ENCODE data around the gene CRYGB.
"Not testable (repeated sequence)": the region's sequence is repeated elsewhere in the genome, so short reads cannot be mapped to it uniquely, and the experiment has no call there.

Gene CRYGB

DNA sequence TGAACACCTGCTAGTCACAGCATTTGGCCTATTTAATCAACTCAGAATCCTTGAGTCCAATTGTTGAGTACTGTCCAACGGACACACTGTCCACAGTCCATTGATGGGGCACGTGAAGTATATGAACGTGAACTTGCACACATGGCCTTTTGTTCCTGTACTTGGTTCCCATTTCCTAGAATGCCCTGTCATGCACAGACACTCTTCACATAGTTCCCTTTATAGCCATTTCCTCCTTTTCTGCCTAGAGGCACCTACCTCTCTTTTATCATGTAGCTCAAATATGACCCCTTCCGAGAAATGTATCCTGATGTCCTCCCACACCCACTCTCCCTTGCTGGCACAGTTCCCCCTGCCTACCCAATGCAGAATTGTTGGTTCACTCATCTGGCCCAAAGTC, 26.2 kb upstream of the CRYGB start:
- H3K27ac Mint-ChIP-seq: no peak overlapping the region
- no peak overlapping the region for H3K4me3 Mint-ChIP-seq
- H3K4me1 Mint-ChIP-seq (ENCODE audit: low read depth): peaks cover 3% of the 10 kb centered on the region
- H3K27me3 Mint-ChIP-seq: peaks cover 7% of the 10 kb centered on the region
- no peaks in the 10 kb centered on the region for H3K9me3 Mint-ChIP-seq (ENCODE audit: low read depth)
- no peaks in the 10 kb centered on the region for H3K36me3 Mint-ChIP-seq

DNA sequence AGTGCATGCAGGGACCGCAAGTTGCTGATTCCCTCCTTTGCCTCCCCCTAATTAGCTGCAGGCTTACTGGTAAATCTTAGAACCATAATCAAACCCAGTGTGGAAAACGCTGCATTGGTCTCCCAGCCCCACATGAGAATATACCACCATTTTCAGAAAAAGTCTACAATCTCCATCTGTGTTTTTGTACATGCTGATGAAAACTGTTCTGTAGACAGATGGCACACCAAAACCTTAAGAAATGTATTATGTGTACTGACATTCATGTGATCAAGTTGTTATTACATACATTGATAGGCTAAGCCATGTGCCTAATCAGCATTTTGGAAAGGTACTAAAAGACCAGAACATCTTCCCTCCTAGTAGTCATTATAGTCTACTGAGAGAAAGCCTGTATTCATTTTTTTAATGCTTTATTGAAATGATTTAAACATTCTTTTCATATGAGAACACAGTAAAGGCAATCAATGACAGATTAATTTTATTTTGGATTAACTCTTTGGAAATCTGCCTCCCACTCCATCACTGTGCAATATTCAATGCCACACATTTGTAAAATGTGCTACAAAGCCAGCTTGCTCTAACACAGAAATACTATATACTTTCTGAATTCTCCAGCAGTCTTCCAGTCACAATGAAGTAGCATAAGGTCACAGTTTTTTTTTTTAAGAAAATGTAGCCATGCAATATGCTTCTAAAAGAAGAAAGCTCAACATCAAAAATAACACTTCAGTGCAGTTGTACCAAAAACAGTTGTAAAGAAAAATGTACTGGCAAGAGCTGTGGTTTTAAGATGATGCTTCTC, 19.2 kb upstream of the CRYGB start:
- no peaks in the 10 kb centered on the region for H3K9me3 Mint-ChIP-seq (ENCODE audit: low read depth)
- no peaks in the 10 kb centered on the region for H3K36me3 Mint-ChIP-seq
- no peak overlapping the region for H3K27ac Mint-ChIP-seq
- H3K4me3 Mint-ChIP-seq: no peak overlapping the region
- no peaks in the 10 kb centered on the region for H3K4me1 Mint-ChIP-seq (ENCODE audit: low read depth)
- peaks cover 2% of the 10 kb centered on the region for H3K27me3 Mint-ChIP-seq

DNA sequence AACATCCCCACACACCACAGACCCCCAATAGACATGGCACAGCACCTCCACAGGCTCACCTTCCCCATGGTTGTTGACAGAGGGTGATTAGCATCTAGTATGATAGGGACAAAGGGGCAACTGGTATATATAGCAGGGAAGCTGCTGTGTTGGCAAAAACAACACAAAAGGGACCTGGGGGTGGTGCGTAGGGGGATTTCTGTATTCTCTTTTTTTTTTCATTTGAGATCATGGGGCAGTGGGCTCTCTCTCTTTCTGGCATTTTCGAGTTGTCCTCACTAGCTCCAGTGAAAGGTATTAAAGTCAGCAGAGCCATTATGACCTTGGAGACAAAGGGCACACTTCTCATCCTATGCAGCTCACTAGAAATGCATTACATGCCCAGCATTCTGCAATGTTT, 17.5 kb upstream of the CRYGB start, which contains the start of gene CRYGA:
Gene CRYGA (minus strand): TSS at position 101 of the 400 bp plus-strand sequence. CDS start 33 bp downstream, at position 68.
- Mint-ChIP-seq H3K4me1 (ENCODE audit: low read depth) (no peaks in the 10 kb centered on the region), H3K4me3 (no peak within 1 kb of the TSS), H3K27ac (no peak within 1 kb of the TSS), H3K27me3 (no peaks in the 10 kb centered on the region), H3K9me3 (ENCODE audit: low read depth) (no peaks in the 10 kb centered on the region), H3K36me3 (no peaks in the 10 kb centered on the region)

DNA sequence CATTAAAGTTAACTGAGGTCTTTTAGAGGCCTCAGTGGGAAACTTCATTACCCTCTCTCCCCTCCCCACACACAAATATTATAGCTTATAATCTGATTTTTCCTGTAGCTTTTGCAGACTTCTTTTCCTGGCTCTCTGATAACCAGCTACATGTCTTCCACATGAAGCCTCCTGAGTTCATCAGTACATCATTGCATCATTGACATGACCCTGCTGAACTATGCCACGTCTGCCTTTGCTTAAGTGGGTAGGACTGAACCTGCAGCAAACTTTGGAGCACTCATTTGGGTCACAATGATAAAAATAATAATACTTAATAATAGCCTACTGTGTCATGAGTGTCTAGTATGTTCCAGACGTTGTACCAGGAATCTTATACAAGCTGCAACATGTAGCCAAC, 10.5 kb upstream of the CRYGB start:
- H3K4me3 Mint-ChIP-seq: no peak overlapping the region
- H3K27me3 Mint-ChIP-seq: no peaks in the 10 kb centered on the region
- no peaks in the 10 kb centered on the region for H3K4me1 Mint-ChIP-seq (ENCODE audit: low read depth)
- H3K36me3 Mint-ChIP-seq: no peaks in the 10 kb centered on the region
- H3K9me3 Mint-ChIP-seq (ENCODE audit: low read depth): no peaks in the 10 kb centered on the region
- H3K27ac Mint-ChIP-seq: no peak overlapping the region

DNA sequence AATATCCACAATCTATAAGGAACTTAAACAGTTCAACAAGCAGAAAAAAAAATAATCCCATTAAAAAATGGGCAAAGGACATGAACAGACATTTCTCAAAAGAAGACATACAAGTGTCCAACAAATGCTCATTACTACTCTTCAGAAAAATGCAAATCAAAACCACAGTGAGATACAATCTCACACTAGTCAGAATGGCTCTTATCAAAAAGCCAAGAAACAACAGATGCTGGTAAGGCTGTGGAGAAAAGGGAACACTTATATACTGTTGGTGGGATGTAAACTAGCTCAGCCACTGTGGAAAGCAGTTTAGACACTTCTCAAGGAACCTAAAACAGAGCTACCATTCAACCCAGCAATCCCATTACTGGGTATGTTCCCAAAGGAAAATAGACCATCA, 7.2 kb upstream of the CRYGB start:
- Mint-ChIP-seq H3K4me3 (no peak overlapping the region), H3K4me1 (ENCODE audit: low read depth) (no peaks in the 10 kb centered on the region), H3K27me3 (peaks cover 4% of the 10 kb centered on the region), H3K9me3 (ENCODE audit: low read depth) (no peaks in the 10 kb centered on the region), H3K36me3 (no peaks in the 10 kb centered on the region), H3K27ac (no peak overlapping the region)

DNA sequence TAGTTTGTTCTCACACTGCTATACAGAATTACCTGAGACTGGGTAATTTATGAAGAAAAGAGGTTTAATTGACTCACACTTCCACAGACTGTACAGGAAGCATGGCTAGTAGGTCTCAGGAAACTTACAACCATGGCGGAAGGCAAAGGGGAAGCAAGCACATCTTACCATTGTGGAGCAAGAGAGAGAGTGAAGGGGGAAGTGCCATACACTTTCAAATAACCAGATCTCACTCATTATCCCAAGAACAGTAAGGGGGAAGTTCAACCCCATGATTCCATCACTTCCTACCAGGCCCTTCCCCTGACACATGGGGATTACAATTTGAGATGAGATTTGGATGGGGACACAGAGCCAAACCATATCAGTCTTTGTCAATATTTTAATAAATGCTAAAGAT, 5.0 kb upstream of the CRYGB start:
- peaks cover 4% of the 10 kb centered on the region for H3K27me3 Mint-ChIP-seq
- no peaks in the 10 kb centered on the region for H3K9me3 Mint-ChIP-seq (ENCODE audit: low read depth)
- H3K4me3 Mint-ChIP-seq: no peak overlapping the region
- H3K36me3 Mint-ChIP-seq: no peaks in the 10 kb centered on the region
- no peaks in the 10 kb centered on the region for H3K4me1 Mint-ChIP-seq (ENCODE audit: low read depth)
- H3K27ac Mint-ChIP-seq: no peak overlapping the region

DNA sequence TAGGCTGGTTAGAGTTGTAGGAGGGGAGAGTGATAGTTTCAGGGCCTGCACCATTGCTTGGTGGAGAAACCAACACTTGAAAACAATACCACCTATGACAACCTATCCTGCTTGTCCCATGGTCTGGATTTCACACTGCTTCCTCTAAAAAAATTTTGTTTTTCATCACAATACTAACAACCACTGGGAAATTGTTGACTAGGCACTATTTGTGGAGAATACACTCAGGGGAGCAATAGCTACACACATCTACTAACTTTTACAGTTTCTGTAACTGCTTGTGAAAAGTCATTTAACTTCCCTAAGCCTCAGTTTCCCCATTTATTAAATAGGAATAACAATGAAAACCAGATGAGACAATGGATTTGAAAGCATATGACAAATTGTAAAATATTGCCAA, 4.1 kb upstream of the CRYGB start:
- Mint-ChIP-seq H3K9me3 (ENCODE audit: low read depth) (no peaks in the 10 kb centered on the region), H3K27ac (no peak overlapping the region), H3K4me3 (no peak overlapping the region), H3K27me3 (peaks cover 4% of the 10 kb centered on the region), H3K4me1 (ENCODE audit: low read depth) (no peaks in the 10 kb centered on the region), H3K36me3 (no peaks in the 10 kb centered on the region)

DNA sequence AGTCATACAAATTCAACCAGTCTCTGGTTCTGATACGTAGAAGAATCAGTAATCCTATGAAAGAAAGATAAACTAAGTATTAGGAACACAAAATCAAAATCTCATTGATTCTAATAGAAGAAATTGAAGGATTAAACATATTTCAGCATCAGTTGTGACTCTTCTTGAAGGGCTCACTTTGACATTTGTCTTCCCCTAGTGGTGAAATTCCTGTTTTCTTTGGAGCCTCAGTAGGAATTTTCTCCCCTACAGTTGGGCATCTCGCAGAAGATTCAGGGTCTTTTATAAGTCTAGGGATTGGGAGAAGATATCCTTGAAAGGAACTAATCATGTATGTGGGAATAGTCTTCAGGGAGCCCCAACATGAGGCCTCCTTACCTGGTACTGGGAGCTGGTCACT, 2.8 kb upstream of the CRYGB start:
- no peak overlapping the region for H3K4me3 Mint-ChIP-seq

DNA sequence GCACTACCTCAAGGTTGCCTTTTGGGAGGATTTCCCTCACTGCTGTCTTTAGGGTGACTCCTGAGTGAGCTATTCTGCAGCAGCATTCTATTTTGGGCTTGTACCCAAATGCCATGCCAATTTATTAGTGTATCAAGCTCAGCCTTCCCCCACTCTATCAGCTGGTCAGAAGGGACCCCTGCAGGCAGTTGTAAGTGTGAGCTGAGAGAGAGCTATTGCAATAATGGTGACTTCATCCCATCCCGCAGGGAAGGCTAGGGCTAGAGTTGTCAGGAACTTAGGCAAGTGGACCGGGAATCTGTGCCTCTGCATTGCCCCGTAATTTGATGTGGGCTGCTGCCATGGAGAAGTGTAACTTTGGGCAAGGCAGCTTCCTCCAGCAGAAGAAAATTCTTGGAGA, 1.8 kb upstream of the CRYGB start:
- Mint-ChIP-seq H3K4me1 (ENCODE audit: low read depth) (no peaks in the 10 kb centered on the region), H3K27me3 (peaks cover 4% of the 10 kb centered on the region), H3K36me3 (no peaks in the 10 kb centered on the region), H3K9me3 (ENCODE audit: low read depth) (no peaks in the 10 kb centered on the region), H3K27ac (no peak overlapping the region), H3K4me3 (no peak overlapping the region)

More for the DNA sequence above, 2.8 kb upstream of the CRYGB start:
- Mint-ChIP-seq H3K27me3 (peaks cover 4% of the 10 kb centered on the region), H3K36me3 (no peaks in the 10 kb centered on the region), H3K27ac (no peak overlapping the region), H3K4me1 (ENCODE audit: low read depth) (no peaks in the 10 kb centered on the region), H3K9me3 (ENCODE audit: low read depth) (no peaks in the 10 kb centered on the region)

DNA sequence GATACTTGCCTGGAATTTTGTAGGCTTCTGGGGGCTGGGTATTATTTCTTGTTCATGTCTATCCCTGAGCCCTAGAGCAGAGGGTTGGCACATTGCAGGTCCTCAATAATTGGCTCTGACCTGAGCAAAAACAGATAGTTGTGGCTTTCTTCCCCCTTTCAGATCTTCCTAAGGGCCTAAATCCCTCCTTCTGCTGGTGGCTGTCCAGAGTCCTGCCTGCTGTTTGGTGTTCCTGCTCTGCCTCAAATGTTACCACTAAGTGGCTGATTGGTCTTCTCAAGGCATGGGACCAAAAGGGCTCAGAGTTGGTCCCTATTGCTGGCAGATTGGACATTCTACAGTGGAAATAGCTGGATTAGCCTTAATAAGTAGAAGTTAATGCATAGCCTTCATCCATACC, 1.1 kb upstream of the CRYGB start:
- no peaks in the 10 kb centered on the region for H3K9me3 Mint-ChIP-seq (ENCODE audit: low read depth)
- no peaks in the 10 kb centered on the region for H3K36me3 Mint-ChIP-seq
- no peak overlapping the region for H3K4me3 Mint-ChIP-seq
- H3K4me1 Mint-ChIP-seq (ENCODE audit: low read depth): no peaks in the 10 kb centered on the region
- peaks cover 4% of the 10 kb centered on the region for H3K27me3 Mint-ChIP-seq
- H3K27ac Mint-ChIP-seq: no peak overlapping the region

DNA sequence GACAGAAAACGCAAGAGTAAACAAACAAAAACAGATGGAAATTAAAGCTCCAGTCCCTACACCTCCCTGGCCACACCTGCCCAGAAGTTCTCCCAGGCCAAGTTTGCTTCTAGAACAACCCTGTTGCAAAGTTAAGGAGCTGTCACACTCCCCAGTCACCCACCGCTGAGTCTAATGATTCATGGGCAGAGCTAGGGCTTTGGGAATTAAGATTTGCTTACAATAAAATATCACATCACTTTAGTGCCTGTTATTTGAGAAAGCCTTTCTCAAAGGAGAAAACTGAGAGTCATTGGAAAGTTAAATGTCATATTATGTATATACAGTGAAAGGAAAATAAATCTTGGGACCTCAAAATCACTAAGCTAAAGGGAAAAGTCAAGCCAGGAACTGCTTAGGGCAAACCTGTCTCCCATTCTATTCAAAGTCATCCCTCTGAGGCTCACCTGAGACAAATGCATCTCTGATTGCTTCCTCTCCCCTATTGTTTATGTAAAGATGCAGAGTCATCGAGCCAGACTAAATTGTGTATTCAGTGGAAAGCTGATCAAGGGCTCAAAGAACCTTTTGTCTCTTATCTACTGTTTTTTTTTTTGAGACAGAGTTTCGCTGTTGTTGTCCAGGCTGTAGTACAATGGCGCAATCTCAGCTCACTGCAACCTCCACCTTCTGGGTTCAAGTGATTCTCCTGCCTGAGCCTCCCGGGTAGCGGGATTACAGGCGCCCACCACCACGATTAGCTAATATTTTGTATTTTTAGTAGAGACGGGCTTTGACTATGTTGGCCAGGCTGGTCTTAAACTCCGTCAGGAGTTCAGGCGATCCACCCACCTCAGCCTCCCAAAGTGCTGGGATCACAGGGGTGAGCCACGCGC, 2.8 kb downstream of the CRYGB start:
- Mint-ChIP-seq H3K4me1 (ENCODE audit: low read depth) (no peaks in the 10 kb centered on the region), H3K4me3 (no peak overlapping the region), H3K27me3 (no peaks in the 10 kb centered on the region), H3K36me3 (peaks cover 2% of the 10 kb centered on the region), H3K9me3 (ENCODE audit: low read depth) (peaks cover under 1% of the 10 kb centered on the region), H3K27ac (no peak overlapping the region)

DNA sequence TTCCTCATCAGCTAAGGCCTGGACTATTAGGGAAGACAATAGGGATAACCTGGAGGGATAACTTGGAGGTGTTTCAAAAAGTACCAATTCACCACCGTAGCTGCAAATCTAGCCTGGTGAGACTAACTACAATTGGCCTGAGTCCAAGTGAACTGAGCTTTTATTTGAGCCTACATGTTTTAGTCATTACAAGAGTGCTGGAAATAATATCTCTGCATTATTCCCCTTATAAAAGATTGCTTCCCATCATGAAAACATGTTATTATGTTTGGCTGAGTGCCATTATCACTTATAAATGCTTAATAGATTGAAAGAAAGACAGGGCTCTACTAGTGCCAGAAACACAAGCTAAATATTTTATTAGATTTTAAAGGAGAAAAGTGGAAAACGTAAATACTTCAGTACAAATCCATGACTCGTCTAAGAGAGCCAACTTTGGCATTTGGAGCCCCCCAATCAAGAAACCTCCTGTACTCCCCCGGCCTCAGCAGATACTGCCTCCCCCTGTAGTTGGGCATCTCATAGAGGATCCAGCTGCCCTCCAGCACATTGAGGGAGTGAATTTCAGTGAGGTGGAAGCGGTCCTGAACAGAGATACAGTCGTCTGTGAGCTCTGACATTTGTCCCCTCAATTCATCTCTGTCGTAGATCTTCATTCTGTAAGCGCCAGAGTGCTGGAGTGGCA, 3.6 kb downstream of the CRYGB start:
- no peaks in the 10 kb centered on the region for H3K4me1 Mint-ChIP-seq (ENCODE audit: low read depth)
- peaks cover 2% of the 10 kb centered on the region for H3K36me3 Mint-ChIP-seq
- H3K27ac Mint-ChIP-seq: no peak overlapping the region
- no peaks in the 10 kb centered on the region for H3K27me3 Mint-ChIP-seq
- peaks cover 4% of the 10 kb centered on the region for H3K9me3 Mint-ChIP-seq (ENCODE audit: low read depth)
- no peak overlapping the region for H3K4me3 Mint-ChIP-seq

DNA sequence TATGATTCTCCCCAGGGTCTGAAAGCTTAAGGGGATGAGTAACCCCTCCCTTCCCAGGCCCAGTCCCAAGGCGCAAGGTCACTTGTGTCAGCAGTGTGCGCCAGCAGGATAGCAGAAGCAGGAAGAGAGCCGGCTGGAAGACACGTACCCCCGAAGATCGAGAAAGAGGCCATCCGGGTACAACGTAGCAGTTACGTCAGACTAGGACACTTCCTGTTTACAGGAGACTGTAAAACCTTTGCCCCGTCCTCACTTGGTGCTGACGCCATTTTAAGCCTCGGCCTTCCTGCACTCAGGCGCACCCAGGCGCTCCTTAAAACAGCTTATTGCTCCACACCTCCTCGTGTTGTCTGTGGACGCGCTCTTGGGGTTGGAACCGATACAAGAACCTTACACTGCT, 6.5 kb downstream of the CRYGB start:
- Mint-ChIP-seq H3K4me1 (ENCODE audit: low read depth) (peaks cover 13% of the 10 kb centered on the region), H3K4me3 (no peak overlapping the region), H3K27me3 (no peaks in the 10 kb centered on the region), H3K27ac (no peak overlapping the region), H3K36me3 (peaks cover 2% of the 10 kb centered on the region), H3K9me3 (ENCODE audit: low read depth) (peaks cover 4% of the 10 kb centered on the region)

DNA sequence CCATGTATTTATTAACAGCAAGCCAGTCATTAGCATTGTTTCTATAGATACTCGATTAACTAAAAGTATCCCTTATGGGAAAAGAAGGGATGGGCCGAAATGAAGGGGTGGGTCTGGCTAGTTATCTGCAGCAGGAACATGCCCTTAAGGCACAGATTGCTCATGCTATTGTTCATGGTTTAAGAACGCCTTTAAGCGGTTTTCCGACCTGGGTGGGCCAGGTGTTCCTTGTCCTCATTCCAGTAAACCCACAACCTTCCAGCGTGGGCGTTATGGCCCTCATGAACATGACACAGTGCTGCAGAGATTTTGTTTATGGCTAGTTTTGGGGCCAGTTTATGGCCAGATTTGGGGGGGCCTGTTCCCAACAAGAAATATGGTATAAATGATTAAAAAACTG, 7.6 kb downstream of the CRYGB start:
- H3K27me3 Mint-ChIP-seq; H3K27ac Mint-ChIP-seq; H3K36me3 Mint-ChIP-seq; H3K4me3 Mint-ChIP-seq; H3K9me3 Mint-ChIP-seq (ENCODE audit: low read depth): not testable (repeated sequence)
- peaks cover 13% of the 10 kb centered on the region for H3K4me1 Mint-ChIP-seq (ENCODE audit: low read depth)

DNA sequence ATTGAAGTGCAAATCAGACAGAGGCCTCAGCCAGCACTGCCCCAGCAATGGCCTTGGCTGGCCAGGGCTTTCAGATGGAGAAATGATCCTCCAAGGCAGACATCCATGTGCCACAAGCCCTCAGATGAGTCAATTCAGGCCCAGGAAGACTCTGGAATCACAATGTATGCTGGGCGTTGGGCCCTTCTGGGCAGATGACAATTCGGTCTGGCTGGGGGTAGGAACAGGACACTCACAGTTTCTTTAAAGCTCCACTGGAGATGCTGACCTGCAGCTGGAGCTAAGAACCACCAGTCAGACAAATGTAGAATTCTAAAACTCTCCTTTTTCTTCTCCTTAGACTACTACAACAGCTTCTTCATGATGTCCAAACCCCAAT, 9.3 kb downstream of the CRYGB start:
- H3K27ac Mint-ChIP-seq: no peak overlapping the region
- peaks cover 13% of the 10 kb centered on the region for H3K4me1 Mint-ChIP-seq (ENCODE audit: low read depth)
- H3K9me3 Mint-ChIP-seq (ENCODE audit: low read depth): peaks cover 4% of the 10 kb centered on the region
- H3K36me3 Mint-ChIP-seq: peaks cover 2% of the 10 kb centered on the region
- H3K27me3 Mint-ChIP-seq: no peaks in the 10 kb centered on the region
- no peak overlapping the region for H3K4me3 Mint-ChIP-seq

Data from activated naive CD8-positive, alpha-beta T cell (primary cell).